NCI-H1930 (cell line): ENCODE data around the gene ZNG1E.
"Not testable (repeated sequence)": the region's sequence is repeated elsewhere in the genome, so short reads cannot be mapped to it uniquely, and the experiment has no call there.

Source experiments
- DNase-seq, 2 experiments: peaks; one replicate each; lab custom pipeline; 2025; lab: John Stamatoyannopoulos, UW

ZNG1E gene

DNA sequence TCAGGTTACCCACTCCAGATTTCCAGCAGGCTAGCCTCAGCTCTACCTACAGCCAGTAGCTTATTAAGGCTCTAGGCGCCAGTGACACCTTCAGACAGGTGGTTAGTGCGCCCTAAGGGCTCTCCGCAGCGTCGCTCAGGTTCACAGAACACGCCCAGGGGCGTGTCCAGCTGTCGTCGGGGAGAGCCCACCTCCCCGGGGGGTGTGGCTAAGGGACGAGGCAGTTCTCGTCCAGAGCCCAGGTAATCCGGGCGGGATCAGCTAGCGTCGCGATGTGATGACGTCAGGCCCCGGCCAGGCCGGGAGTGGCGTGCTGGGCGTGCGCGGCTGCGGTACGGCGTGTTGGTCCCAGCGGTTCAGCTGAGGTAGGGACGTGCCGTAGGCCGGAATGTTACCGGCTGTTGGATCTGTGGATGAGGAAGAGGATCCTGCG is at the start of gene ZNG1E:
Gene ZNG1E (plus strand): TSS at position 340 of the 433 bp plus-strand sequence. CDS start 49 bp downstream, at position 389.
- not testable (repeated sequence) for DNase-seq

DNA sequence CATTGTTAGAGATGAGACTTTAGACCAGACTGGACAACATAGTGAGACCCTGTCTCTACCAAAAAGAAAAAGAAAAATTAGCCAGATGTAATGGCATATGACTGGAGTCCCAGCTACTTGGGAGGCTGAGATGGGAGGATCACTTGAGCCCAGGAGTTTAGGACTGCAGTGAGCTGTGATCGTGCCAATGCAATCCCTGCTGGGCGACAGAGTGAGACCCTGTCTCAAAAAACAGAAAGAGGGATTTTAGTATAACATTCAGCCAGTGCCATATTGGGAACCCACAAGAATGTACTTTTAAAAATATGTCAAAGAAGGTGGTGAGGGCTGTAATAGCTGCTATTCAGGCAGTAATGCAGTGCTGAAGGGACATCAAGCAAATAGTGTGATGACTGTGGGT is 2.1 kb upstream of the ZNG1E start:
- not testable (repeated sequence) for DNase-seq

DNA sequence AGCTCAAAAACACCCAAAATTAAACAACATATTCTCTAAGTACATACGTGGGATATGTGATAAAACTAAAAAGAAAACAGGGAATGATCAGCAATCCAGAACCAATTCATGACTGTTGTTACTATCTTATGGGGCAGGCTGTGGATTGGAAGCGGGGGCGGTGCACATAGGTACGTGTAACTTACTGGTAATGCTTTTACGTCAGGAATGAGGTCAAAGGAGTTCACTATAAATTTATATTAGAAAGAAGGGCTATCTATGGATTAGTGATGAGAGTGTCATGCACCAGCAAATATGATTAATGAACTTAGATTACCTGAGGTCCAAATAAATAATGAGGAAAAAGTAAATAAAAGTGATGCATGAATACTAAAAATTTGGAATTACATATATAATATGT is 710 bp upstream of the ZNG1E start:
- DNase-seq: not testable (repeated sequence)

DNA sequence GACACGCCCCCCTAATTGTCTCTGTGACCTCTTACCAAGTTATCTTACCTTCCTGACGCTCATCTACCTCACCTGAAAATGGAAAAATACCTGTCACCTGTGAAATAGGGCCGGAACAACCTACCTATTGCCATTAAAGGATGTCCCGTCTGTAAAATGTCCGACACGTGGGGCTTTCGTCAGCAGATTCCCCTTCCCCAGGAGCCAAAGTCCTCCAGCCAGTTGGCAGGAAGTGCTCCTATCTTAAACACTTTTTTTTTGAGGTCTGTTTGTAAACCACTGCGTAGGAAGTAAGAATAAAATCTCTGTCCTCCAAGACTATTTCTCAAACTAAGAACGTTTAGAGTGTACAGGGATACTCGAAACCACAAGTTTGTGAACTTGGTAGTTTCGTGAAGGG is 661 bp downstream of the ZNG1E start:
- not testable (repeated sequence) for DNase-seq

DNA sequence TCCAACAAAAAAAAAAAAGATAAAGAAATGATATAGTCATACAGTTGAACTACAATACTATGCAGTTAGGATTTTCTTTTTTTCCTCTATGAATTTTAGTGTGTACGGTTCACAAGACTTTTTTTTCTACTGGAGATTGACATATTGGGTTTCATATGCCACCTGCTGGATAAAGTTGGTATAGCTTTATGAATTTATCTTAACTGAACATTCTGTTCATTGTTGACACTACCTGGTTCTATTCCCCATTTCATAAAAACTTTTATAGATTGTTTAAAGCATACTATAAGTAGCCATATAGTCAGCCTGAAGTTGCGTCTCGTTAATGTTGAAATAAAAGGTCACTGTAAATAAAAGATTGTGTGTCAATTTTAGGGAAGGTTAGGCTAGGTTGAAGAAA is 2.8 kb downstream of the ZNG1E start:
- DNase-seq: not testable (repeated sequence)

DNA sequence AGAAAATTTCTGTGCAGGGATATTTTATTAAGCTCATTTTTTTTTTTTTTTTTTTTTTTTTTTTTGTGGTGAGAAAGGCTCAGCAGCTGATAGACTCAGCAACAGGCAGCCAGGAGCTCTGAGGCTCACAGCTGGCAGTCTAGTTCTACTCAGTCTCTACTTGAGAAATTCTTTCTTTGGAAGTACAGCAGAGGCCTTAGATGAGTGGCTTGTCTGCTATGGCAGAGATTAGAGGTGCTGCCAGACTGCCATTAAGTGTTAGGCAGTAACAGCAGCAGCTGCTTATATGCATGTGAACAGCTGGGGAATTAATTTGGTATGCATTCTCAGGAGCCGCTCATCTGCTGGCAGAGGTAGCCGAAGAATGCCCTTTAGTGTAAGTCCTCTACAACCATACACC is 27.8 kb downstream of the ZNG1E start:
- not testable (repeated sequence) for DNase-seq

DNA sequence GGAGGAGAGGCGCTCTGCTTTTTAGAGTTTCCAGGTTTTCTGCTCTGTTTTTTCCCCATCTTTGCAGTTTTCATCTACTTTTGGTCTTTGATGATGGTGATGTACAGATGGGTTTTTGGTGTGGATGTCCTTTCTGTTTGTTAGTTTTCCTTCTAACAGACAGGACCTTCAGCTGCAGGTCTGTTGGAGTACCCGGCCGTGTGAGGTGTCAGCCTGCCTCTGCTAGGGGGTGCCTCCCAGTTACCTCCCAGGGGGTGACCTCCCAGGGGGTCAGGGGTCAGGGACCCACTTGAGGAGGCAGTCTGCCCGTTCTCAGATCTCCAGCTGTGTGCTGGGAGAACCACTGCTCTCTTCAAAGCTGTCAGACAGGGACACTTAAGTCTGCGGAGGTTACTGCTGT is 38.7 kb downstream of the ZNG1E start:
- DNase-seq: not testable (repeated sequence)

DNA sequence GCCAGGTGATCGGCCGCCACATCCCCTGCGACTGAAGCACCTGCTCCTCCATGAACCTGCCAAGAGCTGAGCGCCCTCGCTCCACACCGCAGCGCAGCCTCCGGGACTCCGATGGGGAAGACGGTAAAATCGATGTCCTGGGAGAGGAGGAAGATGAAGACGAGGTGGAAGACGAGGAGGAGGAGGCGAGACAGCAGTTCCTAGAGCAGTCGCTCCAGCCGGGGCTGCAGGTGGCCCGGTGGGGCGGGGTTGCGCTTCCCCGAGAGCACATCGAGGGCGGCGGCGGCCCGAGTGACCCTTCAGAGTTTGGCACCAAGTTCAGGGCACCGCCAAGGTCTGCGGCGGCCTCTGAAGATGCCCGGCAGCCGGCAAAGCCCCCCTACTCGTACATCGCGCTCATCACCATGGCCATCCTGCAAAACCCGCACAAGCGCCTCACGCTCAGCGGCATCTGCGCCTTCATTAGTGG is 61.4 kb downstream of the ZNG1E start, which contains the start of gene FOXD4L4:
Gene FOXD4L4 (plus strand): TSS at position 51 of the 469 bp plus-strand sequence. CDS start 0 bp downstream, at position 51.
- not testable (repeated sequence) for DNase-seq

DNA sequence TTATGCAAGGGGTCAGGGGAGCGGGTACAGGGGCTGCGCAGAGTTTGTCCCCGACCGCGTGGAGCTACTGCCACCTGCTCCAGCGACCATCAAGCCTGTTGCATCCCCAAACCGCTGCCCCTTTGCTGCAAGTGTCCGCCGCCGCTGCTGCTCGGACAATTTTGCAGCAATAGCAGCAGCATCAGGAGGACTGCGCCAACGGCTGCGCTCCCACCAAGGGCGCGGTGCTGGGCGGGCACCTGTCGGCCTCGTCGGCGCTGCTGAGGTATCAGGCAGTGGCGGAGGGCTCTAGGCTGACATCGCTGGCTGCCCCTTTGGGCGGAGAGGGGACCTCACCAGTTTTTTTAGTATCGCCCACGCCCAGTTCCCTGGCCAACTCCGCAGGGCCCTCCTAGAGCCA is 62.4 kb downstream of the ZNG1E start:
- DNase-seq: not testable (repeated sequence)
